Kidney (tissue), 14 donors: Measurements from ENCODE around the gene PRKAG2. TPM values are rescaled to one million over a fixed set of nuclear protein-coding genes. Genes with fewer than 3 reads are reported as not detected.

Experiments
- DNase-seq, 5 donors: peaks; one replicate each; pipeline ENCODE4 v3.0.0-alpha.2; 2013 to 2020
- FAIRE-seq: peaks from 2 replicates; lab custom pipeline; 2012; peaks lifted over from hg19 to GRCh38; lab: Jason Lieb, UNC
- H3K27ac ChIP-seq, 2 donors: one replicate each; pipeline ENCODE4 v1.7.0; 2013; ENCODE audit warnings: low read depth in 2 of 2, low read length in 2 of 2, inconsistent platforms in 1 of 2
- H3K27me3 ChIP-seq: one replicate; pipeline ENCODE4 v1.7.1; 2013; ENCODE audit warnings: low read length, inconsistent platforms; ENCODE audit not compliant: control insufficient read depth, insufficient read depth
- H3K36me3 ChIP-seq, 3 donors: one replicate each; pipeline versions ENCODE4 v1.7.0 to v1.7.1; 2013; ENCODE audit warnings: low read length in 3 of 3, control low read depth in 1 of 3, inconsistent platforms in 1 of 3; ENCODE audit not compliant: insufficient read depth in 3 of 3, control insufficient read depth in 2 of 3
- H3K4me1 ChIP-seq, 3 donors: one replicate each; pipeline versions ENCODE4 v1.7.0 to v1.7.1; 2013; ENCODE audit warnings: low read length in 3 of 3, inconsistent platforms in 1 of 3, low read depth in 1 of 3; ENCODE audit not compliant: control insufficient read depth in 2 of 3, insufficient read depth in 2 of 3
- H3K4me3 ChIP-seq, 3 donors: one replicate each; pipeline versions ENCODE4 v1.7.0 to v1.8.1; 2013; ENCODE audit warnings: low read length in 3 of 3, control low read depth in 1 of 3, inconsistent platforms in 1 of 3
- H3K9ac ChIP-seq, 3 donors: one replicate each; pipeline versions ENCODE4 v1.7.0 to v1.7.1; 2013; ENCODE audit warnings: low read length in 3 of 3, control low read depth in 1 of 3, inconsistent platforms in 1 of 3
- H3K9me3 ChIP-seq, 3 donors: one replicate each; pipeline versions ENCODE4 v1.7.0 to v1.7.1; 2013; ENCODE audit warnings: low read length in 3 of 3, control low read depth in 1 of 3, inconsistent platforms in 1 of 3; ENCODE audit not compliant: control insufficient read depth in 2 of 3, insufficient read depth in 1 of 3
- CTCF ChIP-seq: IDR thresholded peaks from 3 replicates; pipeline ENCODE4 v1.5.1; 2012; ENCODE audit warnings: mild to moderate bottlenecking, moderate library complexity, borderline replicate concordance; ENCODE audit not compliant: insufficient read depth; ENCODE audit errors: extremely low read depth
- intact Hi-C: fragments of 100-400 bp; cut with DNase I; formaldehyde crosslinking; loops from one replicate; pipeline ENCODE4 v1.11.1; 2022
- polyA plus RNA-seq: library from polyadenylated mRNA; stranded (reverse); fragments of 350-450 nt; fragmentation: Illumina TruSeq; extraction: RNeasy Lipid Tissue Mini Kit (QIAGEN cat#74804); gene quantifications from one replicate; pipeline ENCODE4 v1.2.3, GENCODE V29; 2014; ENCODE audit warnings: low read depth, low replicate concordance; ENCODE audit not compliant: insufficient read depth
- total RNA-seq: library from RNA; stranded (reverse); fragmentation: NEBNext Ultra II Directional; extraction: Animal tissue kit (Norgen Biotek cat#: 25700); gene quantifications from one replicate; pipeline ENCODE4 v1.2.1, GENCODE V29; 2021
- donor health status: control.
- donor health status: control.
- donor health status: control.
- donor health status: control.
- donor health status: control.
- donor health status: DM: yes; HTN: yes; CAD: no.
- donor health status: Normal renal cell carcinoma (clear cell type).

Gene PRKAG2
- total and polyA plus RNA-seq, 2 donors from 2014 or later, result 40.7 to 40.9 TPM

DNA sequence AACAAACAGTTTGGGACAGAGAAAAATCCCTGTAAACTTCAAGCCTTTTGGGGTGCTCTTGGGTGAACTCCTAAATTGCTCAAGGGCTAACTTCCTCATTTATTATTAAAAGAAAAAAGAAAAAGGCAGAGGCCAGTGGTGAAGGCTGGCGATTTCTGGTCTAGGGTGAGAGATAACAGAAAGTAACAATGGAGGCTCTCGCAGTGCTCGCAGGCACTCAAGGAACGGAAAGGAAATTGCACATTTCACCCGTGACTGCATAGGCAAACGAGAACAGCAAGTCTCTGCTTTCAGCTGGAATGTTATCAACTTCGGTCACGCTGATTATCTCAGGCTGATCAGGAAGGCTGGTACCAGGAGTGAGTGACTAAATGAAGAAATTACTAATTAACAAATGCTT lies 70.7 kb downstream of the PRKAG2 start:
- H3K27ac ChIP-seq, result peak overlapping the region; percentile 48 to 53
- peaks cover 0 to 13% (median 10%) of the 10 kb centered on the region in 3 donors for H3K4me1 ChIP-seq
- peak in 2 of 5 donors; percentile 53 to 54 for DNase-seq
- intact Hi-C loops, result no loop called here
- H3K36me3 ChIP-seq, result no peaks in the 10 kb centered on the region
- no peak for TF ChIP-seq CTCF
- FAIRE-seq, result no peak
- H3K9ac ChIP-seq, result no peak overlapping the region
- no peaks in the 10 kb centered on the region for H3K27me3 ChIP-seq
- no peak overlapping the region for H3K4me3 ChIP-seq
- H3K9me3 ChIP-seq, result no peaks in the 10 kb centered on the region

- H3K27ac ChIP-seq, result no peak overlapping the region
- no peak for FAIRE-seq
- H3K27me3 ChIP-seq, result no peaks in the 10 kb centered on the region
- intact Hi-C loops, result no loop called here
- H3K9ac ChIP-seq, result no peak overlapping the region
- no peaks in the 10 kb centered on the region for H3K36me3 ChIP-seq
- H3K9me3 ChIP-seq, result no peaks in the 10 kb centered on the region
- H3K4me1 ChIP-seq, result peaks cover 0 to 16% (median 10%) of the 10 kb centered on the region in 3 donors
- no peak overlapping the region for H3K4me3 ChIP-seq
- peak in 1 of 5 donors; percentile 52 for DNase-seq
- no peak for TF ChIP-seq CTCF
Measured at GRCh38 chr7:151805191-151805590, 71.7 kb downstream of the PRKAG2 start.

- Histone ChIP-seq H3K4me3 (no peak overlapping the region), H3K27me3 (no peaks in the 10 kb centered on the region), H3K9me3 (no peaks in the 10 kb centered on the region), H3K4me1 (peaks cover 0 to 16% (median 10%) of the 10 kb centered on the region in 3 donors), H3K36me3 (no peaks in the 10 kb centered on the region), H3K27ac (peak overlapping the region; percentile 9 to 35), H3K9ac (no peak overlapping the region)
- no peak for DNase-seq
- TF ChIP-seq CTCF, result no peak
- intact Hi-C loops, result no loop called here
- FAIRE-seq, result no peak
Measured at GRCh38 chr7:151804756-151805155, 72.2 kb downstream of the PRKAG2 start.

- H3K9ac ChIP-seq, result no peak overlapping the region
- H3K4me1 ChIP-seq, result peaks cover 0 to 16% (median 10%) of the 10 kb centered on the region in 3 donors
- intact Hi-C loops, result no loop called here
- no peak for TF ChIP-seq CTCF
- no peak overlapping the region for H3K27ac ChIP-seq
- H3K27me3 ChIP-seq, result no peaks in the 10 kb centered on the region
- no peak overlapping the region for H3K4me3 ChIP-seq
- no peaks in the 10 kb centered on the region for H3K36me3 ChIP-seq
- H3K9me3 ChIP-seq, result no peaks in the 10 kb centered on the region
- FAIRE-seq (no peak), DNase-seq (no peak)
Measured at GRCh38 chr7:151803841-151804240, 73.1 kb downstream of the PRKAG2 start.
